ENCODE measurements around the gene SRD5A1. TPM values are rescaled to one million over a fixed set of nuclear protein-coding genes. Genes with fewer than 3 reads are reported as not detected.

Gene SRD5A1
- total and polyA plus RNA-seq, 2 experiments from 2014 or later = 18.2 to 87.3 TPM

DNA sequence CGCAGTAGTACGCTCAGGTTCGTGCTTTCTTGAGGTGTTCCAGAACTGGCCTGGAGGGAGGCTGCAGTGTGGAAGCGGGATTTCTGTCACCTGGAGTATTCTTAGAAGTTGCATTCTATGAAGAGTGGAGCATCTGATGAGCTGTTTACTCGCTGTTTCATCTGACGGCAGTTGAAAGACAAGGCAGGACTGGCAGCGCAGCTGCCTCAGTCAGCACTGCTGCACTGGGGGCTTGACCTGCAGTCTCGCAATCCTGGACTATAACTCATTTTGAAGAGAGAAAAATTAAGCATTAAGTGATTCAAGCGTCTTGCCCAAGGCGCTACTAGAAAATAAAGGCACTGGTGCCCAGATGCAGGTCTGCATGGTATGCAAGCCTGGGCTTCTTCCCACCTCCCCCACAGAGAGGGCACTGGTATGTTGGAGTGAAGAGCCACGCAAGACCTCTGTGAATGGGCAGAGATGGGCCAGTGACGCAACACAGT lies 90.6 kb downstream of the SRD5A1 start:
- H3K27me3 ChIP-seq (ENCODE audit: insufficient read depth) = no peaks in the 10 kb centered on the region
- no peaks in the 10 kb centered on the region for H3K9me2 ChIP-seq (ENCODE audit: insufficient read depth)
- H3F3A ChIP-seq (replicated peaks; ENCODE audit: low read depth) = no peaks in the 10 kb centered on the region
- peaks cover 45% of the 10 kb centered on the region; the same call in 1 of the 2 replicates for H3K4me1 ChIP-seq (ENCODE audit: insufficient read depth)
- no peak for TF ChIP-seq POLR2AphosphoS5 (IDR thresholded peaks at IDR 0.05; ENCODE audit: low read depth)
- TF ChIP-seq EZH2 (IDR thresholded peaks at IDR 0.05; ENCODE audit: low read depth, unreplicated experiment) = no peak
- Mint-ChIP-seq H3K4me1 (peaks cover 80% of the 10 kb centered on the region), H3K4me3 (no peak overlapping the region), H3K27me3 (ENCODE audit: insufficient read depth, low read depth, poor library complexity) (peaks cover 2% of the 10 kb centered on the region), H3K9me3 (no peaks in the 10 kb centered on the region), H3K27ac (0 out of 2 replicates have a peak overlapping the region, but pooled peaks have one; percentile 13), H3K36me3 (ENCODE audit: low read depth) (peaks cover 2% of the 10 kb centered on the region; the same call in 2 of the 3 replicates)
- no peaks in the 10 kb centered on the region for H3K36me3 ChIP-seq (ENCODE audit: insufficient read depth)
- no peak for ATAC-seq
- H3K27ac ChIP-seq (ENCODE audit: low read depth) = no peak overlapping the region
- no peak overlapping the region for H3K4me3 ChIP-seq
- H3K4me2 ChIP-seq = no peak overlapping the region
- H4K20me1 ChIP-seq (replicated peaks; ENCODE audit: insufficient read depth) = peaks cover 71% of the 10 kb centered on the region
- DNase-seq (ENCODE audit: low spot score) = no peak
- H2AFZ ChIP-seq = no peak overlapping the region
- peaks cover 100% of the 10 kb centered on the region for H3K79me2 ChIP-seq (replicated peaks; ENCODE audit: insufficient read depth)

Other genes with a start within 250 kb of the SRD5A1 start
- gene UBE2QL1, start 184.6 kb upstream of the SRD5A1 start, total RNA-seq (2014; rRNA removed; shearing (Covaris generic)) = 0.82 and 0.83 TPM in 2 replicates
- 0.40 and 0.43 TPM in 2 replicates for gene UBE2QL1, start 184.6 kb upstream of the SRD5A1 start, polyA plus RNA-seq (2016; fragmentation: Nextera tagmentation; extraction: Ambion mirVana)
- gene NSUN2, start 396 bp upstream of the SRD5A1 start, total RNA-seq (2014; rRNA removed; shearing (Covaris generic)) = 110 and 112 TPM in 2 replicates
- 59.3 and 65.4 TPM in 2 replicates for gene NSUN2, start 396 bp upstream of the SRD5A1 start, polyA plus RNA-seq (2016; fragmentation: Nextera tagmentation; extraction: Ambion mirVana)
- gene TENT4A, start 80.0 kb downstream of the SRD5A1 start, total RNA-seq (2014; rRNA removed; shearing (Covaris generic)) = 20.2 and 24.0 TPM in 2 replicates
- 5.2 and 5.3 TPM in 2 replicates for gene TENT4A, start 80.0 kb downstream of the SRD5A1 start, polyA plus RNA-seq (2016; fragmentation: Nextera tagmentation; extraction: Ambion mirVana)